Measurements from ENCODE around the gene PLCXD1. TPM values are rescaled to one million over a fixed set of nuclear protein-coding genes. Genes with fewer than 3 reads are reported as not detected.

Gene PLCXD1
- total and polyA plus RNA-seq, 2 experiments from 2014 or later = 48.7 to 112 TPM

GRCh38 chrX:337331-337831 is 56.2 kb downstream of the PLCXD1 start:
- Histone ChIP-seq H3K79me2 (replicated peaks; ENCODE audit: insufficient read depth) (0 out of 2 replicates have a peak, but pooled peaks cover 2% of the 10 kb centered on the region), H3K4me3 (no peak overlapping the region), H3K4me1 (ENCODE audit: insufficient read depth) (no peaks in the 10 kb centered on the region), H3K4me2 (no peak overlapping the region), H3F3A (replicated peaks; ENCODE audit: low read depth) (no peaks in the 10 kb centered on the region), H2AFZ (no peak overlapping the region), H3K27ac (ENCODE audit: low read depth) (no peak overlapping the region), H3K9me2 (ENCODE audit: insufficient read depth) (no peaks in the 10 kb centered on the region), H3K36me3 (ENCODE audit: insufficient read depth) (no peaks in the 10 kb centered on the region), H3K27me3 (ENCODE audit: insufficient read depth) (no peaks in the 10 kb centered on the region), H4K20me1 (replicated peaks; ENCODE audit: insufficient read depth) (no peaks in the 10 kb centered on the region)
- peaks cover 18% of the 10 kb centered on the region for H3K27me3 Mint-ChIP-seq (ENCODE audit: insufficient read depth, low read depth, poor library complexity)
- H3K36me3 Mint-ChIP-seq (ENCODE audit: low read depth) = peaks cover 54% of the 10 kb centered on the region
- H3K27ac Mint-ChIP-seq = no peak overlapping the region
- peaks cover 39% of the 10 kb centered on the region for H3K9me3 Mint-ChIP-seq
- TF ChIP-seq ZNF114 (CRISPR knock-in tag; IDR thresholded peaks at IDR 0.05) = no peak
- TF ChIP-seq NANOG (IDR thresholded peaks at IDR 0.05; ENCODE audit: borderline replicate concordance) = no peak
- TF ChIP-seq JUNB (IDR thresholded peaks at IDR 0.05; ENCODE audit: unreplicated experiment) = no peak
- TF ChIP-seq STAT1 (IDR thresholded peaks at IDR 0.05; ENCODE audit: unreplicated experiment) = no peak
- DNase-seq (ENCODE audit: low spot score) (no peak), ATAC-seq (no peak)
- H3K4me1 Mint-ChIP-seq = peaks cover 3% of the 10 kb centered on the region; the same call in 1 of the 3 replicates
- no peak overlapping the region for H3K4me3 Mint-ChIP-seq

- no peak for DNase-seq (ENCODE audit: low spot score)
- no peaks in the 10 kb centered on the region for H3F3A ChIP-seq (replicated peaks; ENCODE audit: low read depth)
- no peak overlapping the region for H3K27ac ChIP-seq (ENCODE audit: low read depth)
- H3K36me3 ChIP-seq (ENCODE audit: insufficient read depth) = no peaks in the 10 kb centered on the region
- H3K9me2 ChIP-seq (ENCODE audit: insufficient read depth) = no peaks in the 10 kb centered on the region
- H2AFZ ChIP-seq = no peak overlapping the region
- no peaks in the 10 kb centered on the region for H4K20me1 ChIP-seq (replicated peaks; ENCODE audit: insufficient read depth)
- no peak for TF ChIP-seq EZH2phosphoT487 (IDR thresholded peaks at IDR 0.05; ENCODE audit: unreplicated experiment)
- TF ChIP-seq CREB1 (CRISPR knock-in tag; IDR thresholded peaks at IDR 0.05; ENCODE audit: low read depth) = no peak
- no peak for TF ChIP-seq NANOG (IDR thresholded peaks at IDR 0.05; ENCODE audit: borderline replicate concordance)
- TF ChIP-seq ZNF331 (CRISPR knock-in tag; IDR thresholded peaks at IDR 0.05; ENCODE audit: low read depth) = no peak
- no peak for TF ChIP-seq ZNF462 (CRISPR knock-in tag; IDR thresholded peaks at IDR 0.05)
- no peak for TF ChIP-seq STAT1 (IDR thresholded peaks at IDR 0.05; ENCODE audit: unreplicated experiment)
- no peak for TF ChIP-seq POLR2AphosphoS5 (IDR thresholded peaks at IDR 0.05; ENCODE audit: low read depth)
- Mint-ChIP-seq H3K36me3 (ENCODE audit: low read depth) (peaks cover 54% of the 10 kb centered on the region), H3K27ac (no peak overlapping the region), H3K4me1 (peaks cover 3% of the 10 kb centered on the region; the same call in 1 of the 3 replicates), H3K9me3 (peaks cover 39% of the 10 kb centered on the region), H3K27me3 (ENCODE audit: insufficient read depth, low read depth, poor library complexity) (peaks cover 16% of the 10 kb centered on the region), H3K4me3 (no peak overlapping the region)
- H3K4me3 ChIP-seq = no peak overlapping the region
- H3K4me2 ChIP-seq = no peak overlapping the region
- 0 out of 2 replicates have a peak, but pooled peaks cover 2% of the 10 kb centered on the region for H3K79me2 ChIP-seq (replicated peaks; ENCODE audit: insufficient read depth)
- ATAC-seq = no peak
- H3K4me1 ChIP-seq (ENCODE audit: insufficient read depth) = no peaks in the 10 kb centered on the region
- no peaks in the 10 kb centered on the region for H3K27me3 ChIP-seq (ENCODE audit: insufficient read depth)
Observed at GRCh38 chrX:338281-338835, 57.2 kb downstream of the PLCXD1 start.
